MM.1S (cell line): ENCODE measurements around the gene CEP104.

Experiments used
- DNase-seq: peaks from one replicate; pipeline ENCODE4 v3.0.0-alpha.2; 2015
- H2AFZ ChIP-seq: fragments of 300-600 bp; sonication (generic); 2 replicates; pipeline ENCODE4 v1.6.0; 2016; ENCODE audit warnings: antibody characterized with exemption, low read length
- H3F3A ChIP-seq: fragments of 300-600 bp; sonication (generic); 2 replicates; pipeline ENCODE4 v1.6.1; 2016; ENCODE audit warnings: mild to moderate bottlenecking, antibody characterized with exemption, low read length, moderate library complexity, mixed read lengths; ENCODE audit not compliant: insufficient read depth
- H3K27ac ChIP-seq: fragments of 300-600 bp; sonication (generic); 2 replicates; pipeline ENCODE4 v1.5.1; 2016; ENCODE audit warnings: mild to moderate bottlenecking, low read length
- H3K27me3 ChIP-seq: fragments of 300-600 bp; sonication (generic); replicated peaks from 2 replicates; pipeline ENCODE4 v1.6.0; 2016; ENCODE audit warnings: low read length; ENCODE audit not compliant: insufficient read depth
- H3K36me3 ChIP-seq: fragments of 300-600 bp; sonication (generic); replicated peaks from 2 replicates; pipeline ENCODE4 v1.6.1; 2016; ENCODE audit warnings: mild to moderate bottlenecking, low read length, mixed read lengths; ENCODE audit not compliant: insufficient read depth
- H3K4me1 ChIP-seq: fragments of 300-600 bp; sonication (generic); 2 replicates; pipeline ENCODE4 v1.6.1; 2016; ENCODE audit warnings: low read length, mixed read lengths
- H3K4me2 ChIP-seq: fragments of 300-600 bp; sonication (generic); 2 replicates; pipeline ENCODE4 v1.6.0; 2016; ENCODE audit warnings: low read depth, low read length
- H3K4me3 ChIP-seq: fragments of 300-600 bp; sonication (generic); 2 replicates; pipeline ENCODE4 v1.5.1; 2016; ENCODE audit warnings: low read length, mixed read lengths
- H3K79me2 ChIP-seq: fragments of 300-600 bp; sonication (generic); 2 replicates; pipeline ENCODE4 v1.6.1; 2016; ENCODE audit warnings: mixed run types, low read length, mixed read lengths
- H3K9ac ChIP-seq: fragments of 300-600 bp; sonication (generic); 2 replicates; pipeline ENCODE4 v1.6.1; 2016; ENCODE audit warnings: low read length, mixed read lengths
- H3K9me2 ChIP-seq: fragments of 300-600 bp; sonication (generic); replicated peaks from 2 replicates; pipeline ENCODE4 v1.6.1; 2016; ENCODE audit warnings: mild to moderate bottlenecking, low read length, mixed read lengths; ENCODE audit not compliant: insufficient read depth
- H3K9me3 ChIP-seq: fragments of 300-600 bp; sonication (generic); replicated peaks from 2 replicates; pipeline ENCODE4 v1.6.1; 2016; ENCODE audit warnings: mild to moderate bottlenecking, low read length, mixed read lengths; ENCODE audit not compliant: insufficient read depth
- H4K20me1 ChIP-seq: fragments of 300-600 bp; sonication (generic); 2 replicates; pipeline ENCODE4 v1.6.1; 2016; ENCODE audit warnings: mild to moderate bottlenecking, low read length, moderate library complexity, mixed read lengths; ENCODE audit not compliant: insufficient read depth
- EZH2 ChIP-seq: fragments of 300-600 bp; sonication (generic); optimal IDR thresholded peaks from 2 replicates; pipeline ENCODE3; 2017; ENCODE audit warnings: low read depth, mild to moderate bottlenecking, antibody characterized with exemption, low read length, mixed read lengths
- EZH2phosphoT487 ChIP-seq: fragments of 300-600 bp; sonication (generic); IDR thresholded peaks from 2 replicates; pipeline ENCODE4 v1.6.1; 2018; ENCODE audit warnings: antibody characterized with exemption, low read length
- TF ChIP-seq, protein P1 (sequence below): fragments of 300-600 bp; sonication (generic); IDR thresholded peaks from 2 replicates; pipeline ENCODE4 v1.5.1; 2016; ENCODE audit warnings: antibody characterized with exemption, low read length, mixed read lengths

Gene CEP104

DNA sequence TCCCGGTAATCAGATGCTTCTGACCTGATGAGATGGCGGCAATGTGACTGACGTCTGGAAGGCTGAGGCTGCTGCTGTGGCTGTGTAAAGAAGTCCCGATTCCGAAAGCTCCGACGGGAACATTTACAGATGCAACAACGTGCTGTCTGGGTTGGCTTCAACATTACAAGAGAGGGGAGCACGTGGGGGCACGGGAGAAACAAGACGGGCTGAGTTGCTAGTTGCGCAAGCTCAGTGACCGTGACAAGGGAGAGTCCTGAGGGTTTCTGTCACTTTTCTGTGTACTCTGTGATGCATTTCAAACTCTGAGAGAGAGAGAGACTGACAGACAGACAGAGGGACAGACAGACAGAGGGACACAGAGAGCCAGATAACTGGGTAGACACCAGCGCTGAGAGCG is 35.1 kb downstream of the CEP104 start:
- no peak for DNase-seq
- Histone ChIP-seq H3K4me2 (no peak overlapping the region), H3K4me1 (no peaks in the 10 kb centered on the region), H3K9ac (no peak overlapping the region), H3K27me3 (no peaks in the 10 kb centered on the region), H3K9me3 (no peaks in the 10 kb centered on the region), H2AFZ (no peak overlapping the region), H3K36me3 (no peaks in the 10 kb centered on the region), H3K79me2 (no peaks in the 10 kb centered on the region), H3K4me3 (no peak overlapping the region), H4K20me1 (no peaks in the 10 kb centered on the region), H3K9me2 (no peaks in the 10 kb centered on the region), H3F3A (no peaks in the 10 kb centered on the region), H3K27ac (no peak overlapping the region)
- TF ChIP-seq EZH2 = no peak
- TF ChIP-seq, protein P1, sequence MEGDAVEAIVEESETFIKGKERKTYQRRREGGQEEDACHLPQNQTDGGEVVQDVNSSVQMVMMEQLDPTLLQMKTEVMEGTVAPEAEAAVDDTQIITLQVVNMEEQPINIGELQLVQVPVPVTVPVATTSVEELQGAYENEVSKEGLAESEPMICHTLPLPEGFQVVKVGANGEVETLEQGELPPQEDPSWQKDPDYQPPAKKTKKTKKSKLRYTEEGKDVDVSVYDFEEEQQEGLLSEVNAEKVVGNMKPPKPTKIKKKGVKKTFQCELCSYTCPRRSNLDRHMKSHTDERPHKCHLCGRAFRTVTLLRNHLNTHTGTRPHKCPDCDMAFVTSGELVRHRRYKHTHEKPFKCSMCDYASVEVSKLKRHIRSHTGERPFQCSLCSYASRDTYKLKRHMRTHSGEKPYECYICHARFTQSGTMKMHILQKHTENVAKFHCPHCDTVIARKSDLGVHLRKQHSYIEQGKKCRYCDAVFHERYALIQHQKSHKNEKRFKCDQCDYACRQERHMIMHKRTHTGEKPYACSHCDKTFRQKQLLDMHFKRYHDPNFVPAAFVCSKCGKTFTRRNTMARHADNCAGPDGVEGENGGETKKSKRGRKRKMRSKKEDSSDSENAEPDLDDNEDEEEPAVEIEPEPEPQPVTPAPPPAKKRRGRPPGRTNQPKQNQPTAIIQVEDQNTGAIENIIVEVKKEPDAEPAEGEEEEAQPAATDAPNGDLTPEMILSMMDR = no peak
- TF ChIP-seq EZH2phosphoT487 = no peak

DNA sequence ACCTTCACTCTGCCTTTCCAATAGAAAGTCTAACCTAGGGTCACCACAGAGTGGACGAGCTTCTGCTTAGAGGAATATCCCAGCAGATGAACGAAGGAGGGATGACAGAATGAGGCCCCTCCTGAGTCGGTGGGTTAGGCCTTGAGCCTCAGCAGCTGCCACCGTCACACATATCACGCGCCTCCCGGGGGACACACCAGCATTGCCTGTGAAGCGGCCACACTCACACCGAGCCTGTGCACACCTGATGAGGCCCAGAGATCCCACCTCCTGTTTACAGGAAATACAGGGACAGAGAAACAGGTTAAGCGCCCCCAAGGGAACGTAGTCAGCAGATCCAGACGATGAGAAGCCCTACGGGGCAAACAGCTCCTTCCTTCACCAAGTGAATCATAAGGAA is 35.6 kb downstream of the CEP104 start:
- H3K9me3 ChIP-seq = no peaks in the 10 kb centered on the region
- H3K27ac ChIP-seq = no peak overlapping the region
- no peaks in the 10 kb centered on the region for H3K9me2 ChIP-seq
- H2AFZ ChIP-seq = no peak overlapping the region
- no peak for DNase-seq
- H3K4me3 ChIP-seq = no peak overlapping the region
- H3K9ac ChIP-seq = no peak overlapping the region
- no peaks in the 10 kb centered on the region for H3K79me2 ChIP-seq
- no peaks in the 10 kb centered on the region for H3K36me3 ChIP-seq
- H4K20me1 ChIP-seq = no peaks in the 10 kb centered on the region
- H3K4me2 ChIP-seq = no peak overlapping the region
- H3F3A ChIP-seq = no peaks in the 10 kb centered on the region
- H3K4me1 ChIP-seq = no peaks in the 10 kb centered on the region
- no peaks in the 10 kb centered on the region for H3K27me3 ChIP-seq
- TF ChIP-seq EZH2 (no peak), EZH2phosphoT487 (no peak)
- TF ChIP-seq, protein P1 = no peak

DNA sequence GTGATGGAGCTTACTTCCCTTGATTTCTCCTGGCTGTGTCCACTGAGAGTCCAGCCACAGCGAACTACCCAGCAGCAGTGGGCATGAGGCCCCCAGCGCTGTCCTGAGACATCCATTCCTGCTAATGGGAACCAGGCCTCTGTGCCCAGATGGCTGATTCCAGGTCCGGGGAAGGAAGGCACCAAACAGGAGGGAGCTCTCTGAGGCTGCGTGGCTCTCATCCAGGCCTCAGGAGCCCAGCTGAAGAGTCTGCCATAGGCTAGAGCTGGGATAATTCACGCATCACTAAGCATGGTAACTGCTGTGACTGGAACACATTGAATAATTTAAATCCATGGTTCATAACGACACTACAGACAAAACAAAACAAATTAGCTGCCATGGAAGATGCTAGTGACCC is 36.0 kb downstream of the CEP104 start:
- Histone ChIP-seq H3F3A (no peaks in the 10 kb centered on the region), H3K36me3 (no peaks in the 10 kb centered on the region), H3K27me3 (no peaks in the 10 kb centered on the region), H3K9me2 (no peaks in the 10 kb centered on the region), H3K79me2 (no peaks in the 10 kb centered on the region), H2AFZ (no peak overlapping the region), H3K4me2 (no peak overlapping the region), H3K4me3 (no peak overlapping the region), H3K4me1 (no peaks in the 10 kb centered on the region), H4K20me1 (no peaks in the 10 kb centered on the region), H3K9me3 (no peaks in the 10 kb centered on the region), H3K27ac (no peak overlapping the region), H3K9ac (no peak overlapping the region)
- DNase-seq = no peak
- no peak for TF ChIP-seq EZH2phosphoT487
- TF ChIP-seq, protein P1 = no peak
- TF ChIP-seq EZH2 = no peak
